ENCODE results near the gene SLC6A3.
"Not testable (repeated sequence)": the region's sequence is repeated elsewhere in the genome, so short reads cannot be mapped to it uniquely, and the experiment has no call there.

Gene SLC6A3

DNA sequence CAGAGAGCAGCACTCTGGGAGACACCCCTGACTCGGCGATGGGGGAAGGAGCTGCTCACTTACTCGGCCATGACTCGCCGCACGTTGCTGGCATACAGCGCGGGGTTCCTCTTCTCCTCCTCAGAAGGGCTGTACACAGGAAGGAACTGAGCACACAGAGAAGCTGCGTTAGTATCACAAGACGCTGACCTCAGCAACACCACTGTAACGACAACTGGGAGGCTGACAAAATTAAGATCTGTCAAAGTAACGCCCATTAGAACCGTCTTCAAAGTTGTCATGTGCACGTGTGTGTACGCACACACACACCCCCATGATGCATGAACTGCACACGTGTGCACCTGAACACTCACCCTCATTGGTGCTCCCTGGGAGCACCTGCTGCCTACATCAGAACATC, 32.1 kb upstream of the SLC6A3 start:
- DNase-seq, result no peak

- DNase-seq, result no peak
Observed at GRCh38 chr5:1476967-1477310, 31.7 kb upstream of the SLC6A3 start.

- no peak for DNase-seq
Observed at GRCh38 chr5:1476181-1476966, 31.1 kb upstream of the SLC6A3 start.

DNA sequence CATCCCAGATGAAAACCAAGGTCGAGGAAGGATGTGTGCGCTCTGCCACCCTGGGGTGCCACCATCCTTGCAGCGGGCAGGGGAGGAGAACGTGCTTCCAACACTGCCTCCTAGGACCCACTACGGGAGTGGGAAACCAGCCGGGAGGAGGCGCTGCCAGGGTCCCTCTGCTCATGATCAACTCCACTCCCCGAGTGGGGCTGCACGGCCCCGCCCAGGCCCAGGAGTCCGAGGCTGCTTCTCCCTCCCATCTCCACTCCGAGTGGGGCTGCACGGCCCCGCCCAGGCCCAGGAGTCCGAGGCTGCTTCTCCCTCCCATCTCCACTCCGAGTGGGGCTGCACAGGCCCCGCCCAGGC, 30.3 kb upstream of the SLC6A3 start:
- DNase-seq, result not testable (repeated sequence)

GRCh38 chr5:1474866-1475543, 29.8 kb upstream of the SLC6A3 start:
- DNase-seq, result no peak

DNA sequence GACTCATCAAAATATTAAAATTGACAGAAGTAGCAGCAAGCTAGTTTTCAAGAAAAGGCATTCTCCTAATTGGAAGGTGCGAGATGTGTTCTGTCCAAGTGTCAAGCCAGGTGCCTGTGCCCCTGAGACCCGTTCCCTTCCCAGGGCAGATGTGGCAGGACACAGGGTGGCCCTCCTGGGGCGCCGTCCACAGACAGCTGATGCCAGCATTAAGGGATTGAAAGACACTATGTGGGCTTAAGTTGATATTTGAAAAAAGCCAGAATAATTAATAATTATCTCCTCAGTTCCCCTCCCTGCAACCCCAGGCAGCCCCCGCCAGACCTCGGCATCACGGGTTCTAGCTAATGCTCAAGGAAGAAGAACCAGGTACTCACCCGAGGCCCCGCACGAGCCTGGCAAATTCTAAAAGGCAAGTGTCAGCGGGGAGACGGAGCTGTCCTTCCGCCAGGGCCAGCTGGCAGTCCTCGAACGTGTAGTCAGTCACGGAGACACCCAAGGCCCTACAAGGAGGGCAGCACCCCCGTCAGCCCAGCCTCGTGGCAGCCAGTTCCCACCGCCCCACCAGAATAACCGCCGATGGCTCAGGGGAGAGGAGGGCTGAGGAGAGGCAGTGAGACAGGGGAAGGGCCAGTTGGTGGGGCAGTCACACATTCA, 29.1 kb upstream of the SLC6A3 start:
- DNase-seq, result no peak

DNA sequence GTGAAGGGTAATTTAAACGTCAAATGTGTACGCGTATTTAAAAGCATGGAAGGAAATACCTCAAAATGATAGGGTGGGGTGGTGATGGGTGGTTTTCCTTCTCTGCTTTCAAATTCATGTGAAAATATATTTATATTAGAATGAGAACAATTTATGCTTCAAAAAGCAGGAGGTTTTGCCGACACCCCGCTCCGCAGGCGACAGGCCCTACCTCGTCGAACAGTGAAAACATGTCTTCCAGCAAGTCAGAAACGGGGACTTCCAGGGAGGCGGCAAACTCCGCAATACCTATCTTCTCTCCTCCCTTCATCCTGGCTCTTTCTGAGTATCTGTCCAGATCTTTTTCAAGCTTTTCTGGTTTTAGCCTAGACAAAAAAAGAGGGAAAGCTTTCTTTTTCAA, 28.5 kb upstream of the SLC6A3 start:
- no peak for DNase-seq

- DNase-seq, result no peak
Observed at GRCh38 chr5:1472964-1473628, 27.9 kb upstream of the SLC6A3 start.

DNA sequence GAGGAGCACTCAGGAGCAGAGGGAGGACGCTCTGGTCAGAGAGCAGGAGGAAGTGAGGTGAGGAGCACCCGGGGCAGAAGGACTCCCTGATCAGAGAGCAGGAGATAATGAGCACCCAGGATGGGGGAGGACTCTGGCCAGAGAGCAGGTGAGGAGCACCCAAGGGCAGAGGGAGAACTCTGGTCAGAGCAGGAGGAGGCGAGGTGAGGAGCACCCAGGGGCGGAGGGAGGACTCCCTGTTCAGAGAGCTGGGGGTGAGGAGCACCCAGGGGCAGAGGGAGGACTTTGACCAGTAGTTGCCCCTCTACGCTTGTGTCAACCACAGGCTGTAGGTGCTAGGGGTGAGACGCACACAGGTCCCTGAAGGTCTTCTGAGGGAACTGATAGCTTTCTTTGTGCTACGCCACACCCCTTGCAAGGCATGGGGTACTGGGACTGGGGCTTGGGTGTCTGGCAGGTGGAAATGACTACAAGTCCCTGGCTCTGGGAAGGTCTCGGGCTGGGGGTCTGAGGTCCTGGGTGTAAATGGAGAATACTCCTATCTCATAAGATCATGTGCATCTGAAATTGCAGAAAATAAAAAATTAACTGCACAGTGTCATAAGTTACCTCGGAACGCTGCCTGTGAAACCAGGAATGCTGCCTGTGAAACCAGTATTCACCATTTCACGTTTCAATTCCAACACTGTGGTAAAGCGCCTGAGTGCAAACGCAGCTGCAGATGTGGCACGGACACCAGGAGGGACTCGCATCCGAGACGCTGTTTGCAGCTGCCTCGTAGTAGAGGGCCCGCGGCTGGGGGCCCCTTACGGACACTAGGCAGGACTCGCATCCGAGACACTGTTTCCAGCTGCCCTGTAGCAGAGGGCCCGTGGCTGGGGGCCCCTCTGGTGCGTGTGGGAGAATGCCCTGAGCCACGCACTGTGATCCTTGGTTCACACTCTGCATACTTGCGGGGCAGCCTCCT, 27.0 kb upstream of the SLC6A3 start:
- DNase-seq, result no peak

DNA sequence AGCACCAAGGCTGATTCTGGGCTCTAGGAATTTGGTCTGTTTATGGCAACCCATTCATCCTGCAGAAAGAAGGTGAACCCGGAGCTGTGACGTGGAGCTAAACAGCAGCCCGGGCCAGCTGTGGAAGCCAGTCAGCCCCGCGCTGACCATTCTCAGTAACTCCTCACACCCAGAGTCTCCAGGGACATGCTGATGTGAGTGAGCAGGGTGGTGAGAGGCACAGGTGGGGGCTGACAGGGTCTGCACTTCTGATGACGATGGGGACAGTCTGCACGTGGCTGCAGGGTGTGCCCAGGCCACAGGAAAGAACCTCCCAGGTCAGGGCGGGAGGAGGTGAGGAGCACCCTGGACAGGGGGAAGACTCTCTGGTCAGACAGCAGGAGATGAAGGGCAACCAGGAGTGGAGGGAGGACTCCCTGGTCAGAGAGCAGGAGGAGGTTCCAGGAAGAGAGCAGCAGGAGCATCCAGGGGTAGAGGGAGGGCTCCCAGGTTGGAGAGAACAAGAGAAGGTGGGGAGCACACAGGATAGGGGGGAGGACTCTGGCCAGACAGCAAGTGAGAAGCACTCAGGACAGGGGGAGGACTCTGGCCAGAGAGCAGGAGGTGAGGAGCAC, 26.1 kb upstream of the SLC6A3 start:
- DNase-seq, result no peak

- no peak for DNase-seq
Observed at GRCh38 chr5:1470762-1471211, 25.5 kb upstream of the SLC6A3 start.

GRCh38 chr5:1468629-1469527, 23.6 kb upstream of the SLC6A3 start:
- DNase-seq, result no peak

GRCh38 chr5:1468247-1468612, 23.0 kb upstream of the SLC6A3 start:
- DNase-seq, result no peak

DNA sequence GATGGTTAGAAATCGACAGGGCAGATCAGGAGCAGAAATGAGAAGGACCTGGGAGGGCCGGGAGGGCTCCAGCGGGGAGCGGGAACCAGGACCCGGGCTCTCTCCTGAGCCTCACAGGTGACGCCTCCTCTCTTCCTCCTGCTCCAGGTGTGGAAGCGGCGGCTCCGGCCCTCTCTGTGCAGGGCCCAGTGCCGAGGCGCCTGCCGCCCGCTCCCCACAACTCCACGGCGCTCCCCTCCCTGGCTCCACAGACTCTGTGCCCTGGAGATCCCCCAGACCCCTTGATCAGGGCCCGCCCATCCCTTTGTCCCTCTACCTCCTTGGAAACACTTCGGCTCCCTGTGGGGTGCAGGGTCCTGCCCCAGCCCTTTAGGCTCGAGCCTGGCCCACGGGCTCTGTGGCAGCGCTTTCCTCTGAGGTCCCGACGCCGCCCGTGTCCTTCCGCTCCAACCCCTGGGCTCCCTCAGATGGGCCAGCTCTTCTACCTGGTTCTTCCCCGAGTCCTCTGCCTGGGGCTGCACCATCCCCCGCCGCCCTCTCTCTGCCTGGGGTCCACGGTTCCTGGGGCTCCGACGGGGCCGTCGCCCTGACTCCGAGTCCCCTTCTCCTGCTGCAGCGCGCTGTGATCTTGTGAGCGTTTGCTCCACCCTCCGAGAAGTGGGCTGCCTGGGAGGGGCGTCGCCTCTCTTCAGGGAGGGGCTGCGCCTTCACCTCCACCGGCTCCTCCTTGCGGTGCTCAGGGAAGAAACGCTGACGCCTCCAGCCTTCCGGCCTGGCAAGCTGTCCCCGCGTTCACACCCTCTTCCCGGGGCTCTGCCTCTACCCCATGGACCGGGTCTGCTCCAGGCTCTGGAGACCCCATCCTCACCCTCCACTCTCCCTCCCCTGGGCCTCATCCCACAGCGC, 22.4 kb upstream of the SLC6A3 start:
- no peak for DNase-seq

- DNase-seq, result no peak
Observed at GRCh38 chr5:1466631-1467265, 21.5 kb upstream of the SLC6A3 start.

GRCh38 chr5:1465966-1466471, 20.8 kb upstream of the SLC6A3 start:
- no peak for DNase-seq

- DNase-seq, result no peak
Observed at GRCh38 chr5:1465117-1465516, 19.9 kb upstream of the SLC6A3 start.

- DNase-seq, result no peak
Observed at GRCh38 chr5:1464511-1464910, 19.3 kb upstream of the SLC6A3 start.

DNA sequence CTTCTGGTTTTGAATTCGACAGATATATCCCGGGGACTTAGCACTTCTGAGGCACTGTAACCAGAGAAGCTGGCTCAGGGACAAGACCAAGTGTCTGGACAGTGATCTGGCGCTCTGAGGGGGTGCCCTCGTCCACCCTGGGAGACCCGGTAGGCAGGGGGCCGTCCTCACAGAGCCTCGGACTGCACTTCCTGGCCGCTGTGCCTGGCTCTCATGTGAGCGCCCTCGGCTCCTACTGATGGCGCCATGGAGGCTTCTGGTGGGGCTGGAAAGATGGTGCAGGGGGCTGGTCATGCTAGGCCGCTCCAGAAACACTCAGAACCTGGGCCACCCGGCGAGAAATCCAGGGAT, 18.8 kb upstream of the SLC6A3 start:
- no peak for DNase-seq

Measured in DMS153 (cell line).